Caco-2 (cell line): Measurements from ENCODE around the gene IDUA. TPM values are rescaled to one million over a fixed set of nuclear protein-coding genes. Genes with fewer than 3 reads are reported as not detected.

Experiments
- BruUV-seq: library from RNA; stranded (reverse); fragments of 400-500 nt; replicated peaks from 2 replicates; lab custom pipeline; 2021; lab: Mats Ljungman, UMichigan
- CTCF ChIA-PET: fragments of 300-600 bp; sonication (Branson Sonifier 250); formaldehyde crosslinking; loops from one replicate; lab custom pipeline; 2022; ENCODE audit warnings: antibody characterized with exemption; lab: Charles Lee
- POLR2A ChIA-PET: fragments of 300-600 bp; sonication (Branson Sonifier 250); formaldehyde crosslinking; loops from one replicate; lab custom pipeline; 2022; ENCODE audit warnings: antibody characterized with exemption; lab: Charles Lee
- DNase-seq, 2 experiments: peaks; one replicate each; pipeline versions ENCODE4 v3.0.0 to v3.0.0-alpha.2; 2020 to 2022
- H3K27me3 ChIP-seq: replicated peaks from 2 replicates; pipeline ENCODE4 v1.6.0; 2011; ENCODE audit warnings: low read length; ENCODE audit not compliant: control insufficient read depth, insufficient read depth
- H3K36me3 ChIP-seq: 2 replicates; pipeline ENCODE4 v1.5.1; 2011; ENCODE audit warnings: low read length; ENCODE audit not compliant: control insufficient read depth, insufficient read depth
- H3K4me1 ChIP-seq: fragments of 250-450 bp; sonication (Bioruptor Pico); 2 replicates; pipeline ENCODE4 v1.5.1; 2020; ENCODE audit warnings: mild to moderate bottlenecking
- H3K4me3 ChIP-seq: 2 replicates; pipeline ENCODE4 v1.5.1; 2011; ENCODE audit warnings: low read depth, mild to moderate bottlenecking, control low read depth, low read length
- H3K9me3 ChIP-seq: fragments of 250-450 bp; sonication (Bioruptor Pico); 2 replicates; pipeline ENCODE4 v1.5.1; 2020; ENCODE audit warnings: mild to moderate bottlenecking, moderate library complexity
- H3K27ac Mint-ChIP-seq: one replicate; pipeline ENCODE4 v1.8.0; 2022; ENCODE audit warnings: mixed read lengths; ENCODE audit not compliant: unreplicated experiment
- H3K27me3 Mint-ChIP-seq: one replicate; pipeline ENCODE4 v1.8.0; 2022; ENCODE audit warnings: mixed read lengths; ENCODE audit not compliant: insufficient read depth, unreplicated experiment
- H3K36me3 Mint-ChIP-seq: one replicate; pipeline ENCODE4 v1.8.0; 2022; ENCODE audit warnings: mild to moderate bottlenecking, mixed read lengths; ENCODE audit not compliant: insufficient read depth, unreplicated experiment
- H3K4me1 Mint-ChIP-seq: one replicate; pipeline ENCODE4 v1.8.0; 2022; ENCODE audit warnings: low read depth, mixed read lengths; ENCODE audit not compliant: unreplicated experiment
- H3K4me3 Mint-ChIP-seq: one replicate; pipeline ENCODE4 v1.8.0; 2022; ENCODE audit warnings: mild to moderate bottlenecking, moderate library complexity, mixed read lengths; ENCODE audit not compliant: unreplicated experiment
- H3K9me3 Mint-ChIP-seq: one replicate; pipeline ENCODE4 v1.8.0; 2022; ENCODE audit warnings: mixed read lengths; ENCODE audit not compliant: unreplicated experiment
- CTCF ChIP-seq, 2 experiments: fragments of 200-600 bp in 1 of 2; IDR thresholded peaks; 1 replicate in 1 of 2; 2 replicates in 1 of 2; pipeline versions ENCODE4 v1.5.1 to v1.8.0; 2011 to 2022; ENCODE audit warnings: antibody characterized with exemption in 1 of 2, control low read depth in 1 of 2, inconsistent platforms in 1 of 2, low read depth in 1 of 2, low read length in 1 of 2, mild to moderate bottlenecking in 1 of 2, moderate library complexity in 1 of 2; ENCODE audit not compliant: insufficient read depth in 1 of 2, severe bottlenecking in 1 of 2, unreplicated experiment in 1 of 2
- intact Hi-C: fragments of 100-400 bp; cut with micrococcal nuclease; formaldehyde crosslinking; loops from one replicate; pipeline ENCODE4 v1.10.0; 2022; ENCODE audit not compliant: unreplicated experiment
- total RNA-seq: library from RNA; stranded (reverse); gene quantifications from 2 replicates; pipeline ENCODE4 v1.2.3, GENCODE V29; 2022

Gene IDUA
- total RNA-seq, 1 experiment from 2014 or later = 26.9 TPM

GRCh38 chr4:966266-967112 is 20.4 kb upstream of the IDUA start:
- BruUV-seq = no TSS peak
- no peaks in the 10 kb centered on the region for H3K4me1 Mint-ChIP-seq
- CTCF ChIA-PET = no interaction called here

GRCh38 chr4:967113-968104 is 19.4 kb upstream of the IDUA start:
- Mint-ChIP-seq H3K27ac (no peak overlapping the region), H3K4me1 (no peaks in the 10 kb centered on the region), H3K4me3 (no peak overlapping the region), H3K9me3 (no peaks in the 10 kb centered on the region), H3K36me3 (peaks cover 13% of the 10 kb centered on the region), H3K27me3 (no peaks in the 10 kb centered on the region)
- POLR2A ChIA-PET = no interaction called here
- no peaks in the 10 kb centered on the region; the same call in 1 of the 2 replicates for H3K36me3 ChIP-seq
- H3K4me3 ChIP-seq = no peak overlapping the region
- H3K4me1 ChIP-seq = peaks cover 5% of the 10 kb centered on the region; the same call in 1 of the 2 replicates
- CTCF ChIA-PET = no interaction called here
- no peaks in the 10 kb centered on the region for H3K9me3 ChIP-seq
- intact Hi-C loops = no loop called here
- TF ChIP-seq CTCF (IDR thresholded peaks at IDR 0.05; ENCODE audit: insufficient read depth in 1 of 2, low read depth in 1 of 2, low read length in 1 of 2, severe bottlenecking in 1 of 2, unreplicated experiment in 1 of 2) = no peak
- H3K27me3 ChIP-seq = no peaks in the 10 kb centered on the region
- BruUV-seq = no TSS peak
- no peak for DNase-seq

More at GRCh38 chr4:966266-967112, 20.4 kb upstream of the IDUA start:
- H3K9me3 ChIP-seq = no peaks in the 10 kb centered on the region
- no peak for DNase-seq
- no peaks in the 10 kb centered on the region for H3K27me3 ChIP-seq
- Mint-ChIP-seq H3K9me3 (no peaks in the 10 kb centered on the region), H3K4me3 (no peak overlapping the region), H3K36me3 (peaks cover 13% of the 10 kb centered on the region), H3K27ac (no peak overlapping the region), H3K27me3 (no peaks in the 10 kb centered on the region)
- intact Hi-C loops = no loop called here
- H3K4me3 ChIP-seq = no peak overlapping the region
- no peaks in the 10 kb centered on the region for H3K4me1 ChIP-seq
- no peak for TF ChIP-seq CTCF (IDR thresholded peaks at IDR 0.05; ENCODE audit: insufficient read depth in 1 of 2, low read depth in 1 of 2, low read length in 1 of 2, severe bottlenecking in 1 of 2, unreplicated experiment in 1 of 2)
- no peaks in the 10 kb centered on the region; the same call in 1 of the 2 replicates for H3K36me3 ChIP-seq
- POLR2A ChIA-PET = no interaction called here

GRCh38 chr4:968221-968620 is 18.6 kb upstream of the IDUA start:
- no peaks in the 10 kb centered on the region for H3K9me3 Mint-ChIP-seq
- H3K27me3 Mint-ChIP-seq = no peaks in the 10 kb centered on the region
- POLR2A ChIA-PET = no interaction called here
- H3K4me3 Mint-ChIP-seq = no peak overlapping the region
- H3K4me1 Mint-ChIP-seq = no peaks in the 10 kb centered on the region
- intact Hi-C loops = no loop called here
- H3K36me3 Mint-ChIP-seq = peaks cover 13% of the 10 kb centered on the region
- CTCF ChIA-PET = no interaction called here
- H3K4me3 ChIP-seq = no peak overlapping the region
- H3K9me3 ChIP-seq = no peaks in the 10 kb centered on the region
- no peak for TF ChIP-seq CTCF (IDR thresholded peaks at IDR 0.05; ENCODE audit: insufficient read depth in 1 of 2, low read depth in 1 of 2, low read length in 1 of 2, severe bottlenecking in 1 of 2, unreplicated experiment in 1 of 2)
- no TSS peak for BruUV-seq
- H3K36me3 ChIP-seq = no peaks in the 10 kb centered on the region
- H3K27ac Mint-ChIP-seq = no peak overlapping the region
- DNase-seq = no peak
- no peaks in the 10 kb centered on the region for H3K27me3 ChIP-seq
- H3K4me1 ChIP-seq = peaks cover 6% of the 10 kb centered on the region; the same call in 1 of the 2 replicates
